Measurements from ENCODE around the gene SUMO3.

Gene SUMO3

GRCh38 chr21:44758781-44759627, 58.9 kb downstream of the SUMO3 start:
- no peak for DNase-seq (ENCODE audit: low spot score)

GRCh38 chr21:44758141-44758561, 59.7 kb downstream of the SUMO3 start:
- DNase-seq (ENCODE audit: low spot score): no peak

GRCh38 chr21:44757731-44758130, 60.1 kb downstream of the SUMO3 start:
- no peak for DNase-seq (ENCODE audit: low spot score)

- DNase-seq (ENCODE audit: low spot score): no peak
Observed at GRCh38 chr21:44756423-44757185, 61.3 kb downstream of the SUMO3 start.
